ENCODE data around the gene SUPT5H. TPM values are rescaled to one million over a fixed set of nuclear protein-coding genes. Genes with fewer than 3 reads are reported as not detected.

The SUPT5H gene
- total RNA-seq, 1 donor from 2014 or later, result 140 TPM

GRCh38 chr19:39405261-39405957, 40.0 kb upstream of the SUPT5H start:
- Mint-ChIP-seq H3K4me1 (peaks cover 41% of the 10 kb centered on the region), H3K9me3 (no peaks in the 10 kb centered on the region), H3K27me3 (ENCODE audit: low read depth) (peaks cover 21% of the 10 kb centered on the region), H3K27ac (ENCODE audit: unreplicated experiment) (no peak overlapping the region), H3K4me3 (peak overlapping the region; percentile 89), H3K36me3 (ENCODE audit: low read depth) (no peaks in the 10 kb centered on the region)
- TF ChIP-seq, protein P1, sequence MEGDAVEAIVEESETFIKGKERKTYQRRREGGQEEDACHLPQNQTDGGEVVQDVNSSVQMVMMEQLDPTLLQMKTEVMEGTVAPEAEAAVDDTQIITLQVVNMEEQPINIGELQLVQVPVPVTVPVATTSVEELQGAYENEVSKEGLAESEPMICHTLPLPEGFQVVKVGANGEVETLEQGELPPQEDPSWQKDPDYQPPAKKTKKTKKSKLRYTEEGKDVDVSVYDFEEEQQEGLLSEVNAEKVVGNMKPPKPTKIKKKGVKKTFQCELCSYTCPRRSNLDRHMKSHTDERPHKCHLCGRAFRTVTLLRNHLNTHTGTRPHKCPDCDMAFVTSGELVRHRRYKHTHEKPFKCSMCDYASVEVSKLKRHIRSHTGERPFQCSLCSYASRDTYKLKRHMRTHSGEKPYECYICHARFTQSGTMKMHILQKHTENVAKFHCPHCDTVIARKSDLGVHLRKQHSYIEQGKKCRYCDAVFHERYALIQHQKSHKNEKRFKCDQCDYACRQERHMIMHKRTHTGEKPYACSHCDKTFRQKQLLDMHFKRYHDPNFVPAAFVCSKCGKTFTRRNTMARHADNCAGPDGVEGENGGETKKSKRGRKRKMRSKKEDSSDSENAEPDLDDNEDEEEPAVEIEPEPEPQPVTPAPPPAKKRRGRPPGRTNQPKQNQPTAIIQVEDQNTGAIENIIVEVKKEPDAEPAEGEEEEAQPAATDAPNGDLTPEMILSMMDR (conservative IDR thresholded peaks at IDR 0.05), result no peak
- DNase-seq (ENCODE audit: low read depth, low spot score), result no peak

DNA sequence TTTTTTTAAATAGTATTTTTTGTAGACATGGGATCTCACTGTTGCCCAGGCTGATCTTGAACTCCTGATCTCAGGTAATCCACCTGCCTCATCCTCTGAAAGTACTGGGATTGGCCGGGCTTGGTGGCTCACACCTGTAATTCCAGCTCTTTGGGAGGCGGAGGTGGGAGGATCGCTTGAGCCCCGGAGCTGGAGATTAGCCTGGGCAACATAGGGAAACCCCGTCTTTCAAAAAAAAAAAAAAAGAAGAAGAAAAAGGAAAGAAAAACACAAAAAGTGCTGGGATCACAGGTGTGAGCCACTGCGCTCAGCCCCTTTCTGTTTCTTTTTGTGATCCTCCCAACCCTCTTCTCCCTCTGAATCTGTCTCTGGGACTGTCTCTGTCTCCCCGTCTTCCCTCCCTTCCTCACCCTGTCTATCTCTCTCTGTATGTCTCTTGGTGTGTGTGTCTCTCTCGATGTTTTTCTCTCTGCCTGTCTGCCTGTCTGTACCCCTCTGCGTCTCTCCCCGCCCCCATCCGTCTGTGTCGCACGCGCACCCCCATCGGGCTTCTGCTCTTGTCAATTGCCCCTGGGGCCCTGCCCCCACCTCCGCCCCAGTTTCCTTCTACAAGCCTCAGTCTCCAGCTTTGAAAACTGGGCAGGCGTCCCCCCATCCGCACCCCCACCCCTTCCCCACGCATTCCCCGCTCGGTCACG, 39.3 kb upstream of the SUPT5H start:
- no peaks in the 10 kb centered on the region for H3K9me3 Mint-ChIP-seq
- H3K27ac Mint-ChIP-seq (ENCODE audit: unreplicated experiment), result no peak overlapping the region
- H3K4me3 Mint-ChIP-seq, result peak overlapping the region; percentile 89
- no peaks in the 10 kb centered on the region for H3K36me3 Mint-ChIP-seq (ENCODE audit: low read depth)
- DNase-seq (ENCODE audit: low read depth, low spot score), result no peak
- H3K27me3 Mint-ChIP-seq (ENCODE audit: low read depth), result peaks cover 27% of the 10 kb centered on the region
- H3K4me1 Mint-ChIP-seq, result peaks cover 45% of the 10 kb centered on the region
- TF ChIP-seq, protein P1 (conservative IDR thresholded peaks at IDR 0.05), result no peak

DNA sequence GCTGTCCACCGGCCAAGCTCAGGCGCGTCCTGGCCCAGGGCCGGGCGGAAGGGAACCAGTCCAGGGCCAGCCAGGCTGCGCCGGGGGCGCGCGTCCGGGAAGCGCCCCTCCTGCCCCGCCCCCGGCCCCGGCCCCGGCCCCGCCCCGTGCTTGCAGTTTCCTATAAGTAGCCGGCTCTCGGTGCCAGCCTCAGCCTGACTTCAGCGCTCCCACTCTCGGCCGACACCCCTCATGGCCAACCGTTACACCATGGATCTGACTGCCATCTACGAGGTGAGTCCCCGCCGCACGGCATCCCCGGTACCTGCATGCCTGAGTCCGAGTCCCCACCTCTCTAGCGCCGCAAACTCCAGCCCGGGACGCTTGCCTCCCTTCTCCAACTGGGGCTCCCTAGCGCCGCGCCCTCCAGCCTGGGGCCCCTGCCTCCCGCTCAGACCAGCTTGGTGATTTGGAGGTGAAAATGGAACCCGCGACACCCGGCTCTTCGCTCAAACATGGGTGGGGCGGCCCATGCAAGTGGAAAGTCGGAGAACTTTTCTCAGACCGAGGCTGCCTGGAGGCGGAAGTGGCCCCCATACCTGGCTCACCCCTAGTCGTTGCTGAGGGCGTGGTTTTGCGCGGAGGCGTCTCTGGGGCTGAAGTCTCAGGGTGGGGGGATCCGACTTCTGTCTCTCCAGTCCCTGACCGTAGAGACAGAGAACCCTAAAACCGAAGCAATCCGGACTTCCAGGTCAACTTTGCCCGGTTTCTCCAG, 38.5 kb upstream of the SUPT5H start, which contains the start of gene ZFP36:
Gene ZFP36 (plus strand): TSS at position 192 of the 754 bp plus-strand sequence. CDS start 58 bp downstream, at position 250.
- Mint-ChIP-seq H3K4me3 (peak within 1 kb of the TSS; percentile 93), H3K27ac (ENCODE audit: unreplicated experiment) (no peak within 1 kb of the TSS), H3K27me3 (ENCODE audit: low read depth) (peaks cover 33% of the 10 kb centered on the region), H3K36me3 (ENCODE audit: low read depth) (no peaks in the 10 kb centered on the region), H3K9me3 (no peaks in the 10 kb centered on the region), H3K4me1 (peaks cover 45% of the 10 kb centered on the region)
- peak; percentile 65 for DNase-seq (ENCODE audit: low read depth, low spot score)
- TF ChIP-seq, protein P1 (conservative IDR thresholded peaks at IDR 0.05), result no peak

- Mint-ChIP-seq H3K27ac (ENCODE audit: unreplicated experiment) (no peak overlapping the region), H3K9me3 (peaks cover 3% of the 10 kb centered on the region), H3K36me3 (ENCODE audit: low read depth) (peaks cover 4% of the 10 kb centered on the region), H3K27me3 (ENCODE audit: low read depth) (peaks cover 38% of the 10 kb centered on the region), H3K4me3 (peak overlapping the region; percentile 93), H3K4me1 (peaks cover 45% of the 10 kb centered on the region)
- TF ChIP-seq, protein P1 (conservative IDR thresholded peaks at IDR 0.05), result no peak
- no peak for DNase-seq (ENCODE audit: low read depth, low spot score)
Observed at GRCh38 chr19:39407410-39407659, 38.0 kb upstream of the SUPT5H start.

- Mint-ChIP-seq H3K9me3 (peaks cover 3% of the 10 kb centered on the region), H3K27me3 (ENCODE audit: low read depth) (peaks cover 39% of the 10 kb centered on the region), H3K4me1 (peaks cover 41% of the 10 kb centered on the region), H3K4me3 (peak overlapping the region; percentile 92), H3K36me3 (ENCODE audit: low read depth) (peaks cover 4% of the 10 kb centered on the region), H3K27ac (ENCODE audit: unreplicated experiment) (no peak overlapping the region)
- DNase-seq (ENCODE audit: low read depth, low spot score), result no peak
- TF ChIP-seq, protein P1 (conservative IDR thresholded peaks at IDR 0.05), result no peak
Observed at GRCh38 chr19:39407660-39408391, 37.6 kb upstream of the SUPT5H start.
